HCT116 (cell line): ENCODE data around the gene PPP2R2D. TPM values are rescaled to one million over a fixed set of nuclear protein-coding genes. Genes with fewer than 3 reads are reported as not detected.

Experiments used
- ATAC-seq: fragments of 200-7000 bp; cut with Tn5 transposase; 2 replicates; pipeline ENCODE4 v1.9.1; 2020; ENCODE audit warnings: mild to moderate bottlenecking, moderate library complexity
- BruUV-seq: library from RNA; stranded (reverse); fragments of 400-500 nt; replicated peaks from 2 replicates; lab custom pipeline; 2021; lab: Mats Ljungman, UMichigan
- CTCF ChIA-PET: fragments of 300-600 bp; sonication (Branson Sonifier 250); formaldehyde crosslinking; loops from one replicate; lab custom pipeline; 2021; ENCODE audit warnings: antibody characterized with exemption; lab: Charles Lee
- POLR2A ChIA-PET: fragments of 300-600, 350-600 bp; sonication (Branson Sonifier 250); formaldehyde crosslinking; loops from one replicate; lab custom pipeline; 2021; ENCODE audit warnings: antibody characterized with exemption; lab: Charles Lee
- RAD21 ChIA-PET, 2 experiments: fragments of 300-600 bp; sonication (Branson Sonifier 250); formaldehyde crosslinking; loops; one replicate each; lab custom pipeline; 2023; ENCODE audit warnings: low total read pairs in 2 of 2; ENCODE audit not compliant: uncharacterized antibody in 2 of 2, unreplicated experiment in 2 of 2, low non-redundant PET in 1 of 2; lab: Charles Lee
- DNase-seq: peaks from one replicate; pipeline ENCODE4 v3.0.0-alpha.2; 2010; ENCODE audit warnings: low read depth, low spot score
- H2AFZ ChIP-seq: fragments of 200-600 bp; shearing (Covaris generic), sonication (generic); 2 replicates; pipeline ENCODE4 v1.6.1; 2017; ENCODE audit warnings: low read depth, mixed run types, mixed read lengths, antibody characterized with exemption, low read length; ENCODE audit not compliant: poor library complexity, severe bottlenecking
- H3K27ac ChIP-seq: 2 replicates; pipeline ENCODE4 v1.5.1; 2012; ENCODE audit warnings: low read depth, low read length
- H3K27me3 ChIP-seq: fragments of 200-600 bp; sonication (generic); 2 replicates; pipeline ENCODE4 v1.6.1; 2016; ENCODE audit warnings: mixed run types, low read length, mixed read lengths; ENCODE audit not compliant: insufficient read depth
- H3K36me3 ChIP-seq, 2 experiments: fragments of 200-500 bp in 1 of 2; fragments of 200-600 bp in 1 of 2; sonication (Bioruptor generic) in 1 of 2; sonication (generic) in 1 of 2; 2 replicates each; pipeline versions ENCODE4 v1.5.1 to v1.6.1; 2014 to 2016; ENCODE audit warnings: low read length in 2 of 2, inconsistent platforms in 1 of 2, mixed read lengths in 1 of 2, mixed run types in 1 of 2; ENCODE audit not compliant: insufficient read depth in 2 of 2, control insufficient read depth in 1 of 2
- H3K4me1 ChIP-seq, 2 experiments: fragments of 200-600 bp in 1 of 2; sonication (generic) in 1 of 2; 2 replicates each; pipeline versions ENCODE4 v1.5.1 to v1.6.1; 2012 to 2017; ENCODE audit warnings: low read length in 2 of 2, inconsistent platforms in 1 of 2, mild to moderate bottlenecking in 1 of 2, mixed read lengths in 1 of 2, mixed run types in 1 of 2, moderate library complexity in 1 of 2; ENCODE audit not compliant: insufficient read depth in 2 of 2, control insufficient read depth in 1 of 2
- H3K4me2 ChIP-seq: fragments of 200-600 bp; sonication (generic); 2 replicates; pipeline ENCODE4 v1.6.1; 2017; ENCODE audit warnings: mixed run types, low read length, mixed read lengths
- H3K4me3 ChIP-seq, 2 experiments: fragments of 200-600 bp in 1 of 2; sonication (generic) in 1 of 2; replicated peaks in 1 of 2; 2 replicates each; pipeline ENCODE4 v1.5.1; 2011 to 2016; ENCODE audit warnings: low read length in 2 of 2, control low read depth in 1 of 2, low read depth in 1 of 2, mild to moderate bottlenecking in 1 of 2, mixed read lengths in 1 of 2, mixed run types in 1 of 2
- H3K79me2 ChIP-seq: fragments of 200-600 bp; sonication (generic); 2 replicates; pipeline ENCODE4 v1.6.1; 2017; ENCODE audit warnings: mild to moderate bottlenecking, mixed run types, low read length, moderate library complexity, mixed read lengths; ENCODE audit not compliant: insufficient read depth
- H3K9ac ChIP-seq: fragments of 200-600 bp; sonication (generic); 2 replicates; pipeline ENCODE4 v1.6.1; 2016; ENCODE audit warnings: low read length, mixed read lengths
- H3K9me2 ChIP-seq: fragments of 200-600 bp; sonication (generic), shearing (Covaris generic); 2 replicates; pipeline ENCODE4 v1.6.1; 2017; ENCODE audit warnings: mixed run types, mild to moderate bottlenecking, moderate library complexity; ENCODE audit not compliant: insufficient read depth
- H3K9me3 ChIP-seq, 2 experiments: fragments of 200-500 bp in 1 of 2; fragments of 200-600 bp in 1 of 2; sonication (Bioruptor generic) in 1 of 2; sonication (generic) in 1 of 2; 2 replicates each; pipeline ENCODE4 v1.6.1; 2014 to 2017; ENCODE audit warnings: low read length in 2 of 2, mixed read lengths in 2 of 2, inconsistent platforms in 1 of 2, low read depth in 1 of 2, mild to moderate bottlenecking in 1 of 2, mixed run types in 1 of 2, moderate library complexity in 1 of 2; ENCODE audit not compliant: control insufficient read depth in 1 of 2, insufficient read depth in 1 of 2
- H4K20me1 ChIP-seq: fragments of 200-600 bp; sonication (generic), shearing (Covaris generic); 2 replicates; pipeline ENCODE4 v1.6.1; 2017; ENCODE audit warnings: mixed run types, mild to moderate bottlenecking, moderate library complexity; ENCODE audit not compliant: insufficient read depth
- ATF3 ChIP-seq: IDR thresholded peaks from 2 replicates; pipeline ENCODE4 v1.6.1; 2012
- CBX3 ChIP-seq: IDR thresholded peaks from 2 replicates; pipeline ENCODE4 v1.6.1; 2012; ENCODE audit warnings: low read depth
- CTCF ChIP-seq, 3 experiments: fragments of 200-600 bp in 1 of 3; sonication (generic) in 1 of 3; IDR thresholded peaks in 2 of 3; conservative IDR thresholded peaks in 1 of 3; 2 replicates each; pipeline ENCODE4 v1.5.1; 2012 to 2017; ENCODE audit warnings: low read depth in 2 of 3, low read length in 2 of 3, antibody characterized with exemption in 1 of 3, borderline replicate concordance in 1 of 3, control low read depth in 1 of 3, mild to moderate bottlenecking in 1 of 3, mixed read lengths in 1 of 3, mixed run types in 1 of 3, moderate library complexity in 1 of 3; ENCODE audit not compliant: insufficient read depth in 1 of 3
- EGR1 ChIP-seq: IDR thresholded peaks from 2 replicates; pipeline ENCODE4 v1.6.1; 2012; ENCODE audit warnings: low read depth
- ELF1 ChIP-seq: IDR thresholded peaks from 2 replicates; pipeline ENCODE4 v1.6.1; 2012; ENCODE audit warnings: low read depth, borderline replicate concordance
- EZH2 ChIP-seq: fragments of 200-600 bp; sonication (generic); IDR thresholded peaks from 2 replicates; pipeline ENCODE4 v1.6.1; 2017; ENCODE audit warnings: antibody characterized with exemption, mixed run types
- EZH2phosphoT487 ChIP-seq: fragments of 200-600 bp; IDR thresholded peaks from 2 replicates; pipeline ENCODE4 v1.6.1; 2018; ENCODE audit warnings: antibody characterized with exemption, borderline replicate concordance
- FOSL1 ChIP-seq: IDR thresholded peaks from 2 replicates; pipeline ENCODE4 v1.6.1; 2012; ENCODE audit warnings: low read depth
- MAX ChIP-seq: IDR thresholded peaks from 2 replicates; pipeline ENCODE4 v1.6.1; 2012
- POLR2A ChIP-seq: IDR thresholded peaks from 2 replicates; pipeline ENCODE4 v1.7.0; 2011; ENCODE audit warnings: borderline replicate concordance; ENCODE audit not compliant: insufficient read depth, insufficient read length; ENCODE audit errors: extremely low read depth
- POLR2AphosphoS5 ChIP-seq: IDR thresholded peaks from 2 replicates; pipeline ENCODE4 v1.6.1; 2011; ENCODE audit warnings: mild to moderate bottlenecking, low read depth, low read length, moderate library complexity
- REST ChIP-seq: IDR thresholded peaks from 2 replicates; pipeline ENCODE4 v1.6.1; 2012; ENCODE audit warnings: low read depth
- SIN3A ChIP-seq: IDR thresholded peaks from 2 replicates; pipeline ENCODE4 v1.6.1; 2012; ENCODE audit warnings: low read depth
- TCF7L2 ChIP-seq: IDR thresholded peaks from 2 replicates; pipeline ENCODE4 v1.7.0; 2011; ENCODE audit warnings: borderline replicate concordance, inconsistent platforms; ENCODE audit not compliant: insufficient read depth, insufficient read length; ENCODE audit errors: extremely low read depth
- YY1 ChIP-seq: IDR thresholded peaks from 2 replicates; pipeline ENCODE4 v1.6.1; 2011; ENCODE audit warnings: low read length, low read depth, moderate library complexity, mild to moderate bottlenecking; ENCODE audit not compliant: insufficient replicate concordance; ENCODE audit errors: extremely low read depth
- intact Hi-C: fragments of 100-400 bp; cut with micrococcal nuclease; formaldehyde crosslinking; loops from 2 replicates; pipeline ENCODE4 v1.10.0; 2022
- total RNA-seq: library from RNA; stranded (reverse); gene quantifications from one replicate; pipeline ENCODE4 v1.2.1, GENCODE V29; 2021; ENCODE audit not compliant: unreplicated experiment

The PPP2R2D gene
- total RNA-seq, 1 experiment from 2014 or later, result 18.1 TPM

GRCh38 chr10:131868436-131868835 lies 32.4 kb upstream of the PPP2R2D start (continued):
- no peak for TF ChIP-seq REST
- TF ChIP-seq EZH2phosphoT487, result no peak

GRCh38 chr10:131869344-131869743 lies 31.5 kb upstream of the PPP2R2D start:
- RAD21 ChIA-PET, result no interaction called here
- H3K4me3 ChIP-seq, result no peak overlapping the region
- H3K79me2 ChIP-seq, result no peaks in the 10 kb centered on the region
- CTCF ChIA-PET, result no interaction called here
- H3K4me1 ChIP-seq, result no peaks in the 10 kb centered on the region
- DNase-seq, result no peak
- H2AFZ ChIP-seq, result no peak overlapping the region
- no peaks in the 10 kb centered on the region for H3K9me2 ChIP-seq
- ATAC-seq, result no peak
- no peaks in the 10 kb centered on the region for H3K27me3 ChIP-seq
- no peak overlapping the region for H3K9ac ChIP-seq
- POLR2A ChIA-PET, result no interaction called here
- H3K27ac ChIP-seq, result no peak overlapping the region
- H3K36me3 ChIP-seq, result no peaks in the 10 kb centered on the region
- no TSS peak for BruUV-seq
- H3K9me3 ChIP-seq, result no peaks in the 10 kb centered on the region
- TF ChIP-seq CBX3 (no peak), ATF3 (no peak), FOSL1 (no peak), TCF7L2 (no peak), POLR2AphosphoS5 (no peak), CTCF (IDR thresholded peaks at IDR 0.05 in 2 of 3, conservative IDR thresholded peaks at IDR 0.05 in 1 of 3; ENCODE audit: borderline replicate concordance in 1 of 3, insufficient read depth in 1 of 3, low read depth in 2 of 3, low read length in 2 of 3) (no peak), ELF1 (no peak), MAX (no peak), EGR1 (no peak), POLR2A (no peak), EZH2 (no peak), YY1 (no peak), SIN3A (no peak)
- H4K20me1 ChIP-seq, result no peaks in the 10 kb centered on the region
- no peak overlapping the region for H3K4me2 ChIP-seq
- intact Hi-C loops, result no loop called here
